HG03045 (cell line): ENCODE measurements around the gene TTLL4.
"Not testable (repeated sequence)": the region's sequence is repeated elsewhere in the genome, so short reads cannot be mapped to it uniquely, and the experiment has no call there.

ENCODE experiments used
- ATAC-seq: cut with Tn5 transposase; IDR thresholded peaks from one replicate; pipeline ENCODE4 v1.9.1; 2021; ENCODE audit warnings: mild to moderate bottlenecking, moderate library complexity; ENCODE audit not compliant: unreplicated experiment

TTLL4 gene

GRCh38 chr2:218743068-218743467, 32.4 kb downstream of the TTLL4 start:
- no peak for ATAC-seq

- no peak for ATAC-seq
Observed at GRCh38 chr2:218744615-218745014, 34.0 kb downstream of the TTLL4 start.

GRCh38 chr2:218745160-218745558, 34.5 kb downstream of the TTLL4 start:
- no peak for ATAC-seq

GRCh38 chr2:218745559-218746469, 35.2 kb downstream of the TTLL4 start:
- no peak for ATAC-seq

GRCh38 chr2:218746470-218746795, 35.8 kb downstream of the TTLL4 start:
- ATAC-seq, result no peak

GRCh38 chr2:218746960-218747359, 36.3 kb downstream of the TTLL4 start:
- ATAC-seq, result no peak

GRCh38 chr2:218748741-218749441, 38.3 kb downstream of the TTLL4 start:
- ATAC-seq, result no peak

GRCh38 chr2:218754201-218754600, 43.6 kb downstream of the TTLL4 start:
- ATAC-seq, result no peak

- no peak for ATAC-seq
Observed at GRCh38 chr2:218754781-218755180, 44.1 kb downstream of the TTLL4 start.

GRCh38 chr2:218755198-218755566, 44.5 kb downstream of the TTLL4 start:
- no peak for ATAC-seq

GRCh38 chr2:218755567-218756404, 45.2 kb downstream of the TTLL4 start:
- no peak for ATAC-seq

- no peak for ATAC-seq
Observed at GRCh38 chr2:218756599-218757377, 46.2 kb downstream of the TTLL4 start.

GRCh38 chr2:218761795-218762194, 51.2 kb downstream of the TTLL4 start:
- no peak for ATAC-seq

- not testable (repeated sequence) for ATAC-seq
Observed at GRCh38 chr2:218772759-218773158, 62.1 kb downstream of the TTLL4 start.

- no peak for ATAC-seq
Observed at GRCh38 chr2:218773881-218774280, 63.2 kb downstream of the TTLL4 start.

GRCh38 chr2:218776488-218776887, 65.9 kb downstream of the TTLL4 start:
- ATAC-seq, result no peak

- no peak for ATAC-seq
Observed at GRCh38 chr2:218777276-218777990, 66.8 kb downstream of the TTLL4 start.

GRCh38 chr2:218780046-218780445, 69.4 kb downstream of the TTLL4 start:
- no peak for ATAC-seq

- ATAC-seq, result no peak
Observed at GRCh38 chr2:218780851-218781690, 70.4 kb downstream of the TTLL4 start.
